HG03045 (cell line): ENCODE data around the gene ALG6.

Experiments
- ATAC-seq: cut with Tn5 transposase; IDR thresholded peaks from one replicate; pipeline ENCODE4 v1.9.1; 2021; ENCODE audit warnings: mild to moderate bottlenecking, moderate library complexity; ENCODE audit not compliant: unreplicated experiment

The ALG6 gene

DNA sequence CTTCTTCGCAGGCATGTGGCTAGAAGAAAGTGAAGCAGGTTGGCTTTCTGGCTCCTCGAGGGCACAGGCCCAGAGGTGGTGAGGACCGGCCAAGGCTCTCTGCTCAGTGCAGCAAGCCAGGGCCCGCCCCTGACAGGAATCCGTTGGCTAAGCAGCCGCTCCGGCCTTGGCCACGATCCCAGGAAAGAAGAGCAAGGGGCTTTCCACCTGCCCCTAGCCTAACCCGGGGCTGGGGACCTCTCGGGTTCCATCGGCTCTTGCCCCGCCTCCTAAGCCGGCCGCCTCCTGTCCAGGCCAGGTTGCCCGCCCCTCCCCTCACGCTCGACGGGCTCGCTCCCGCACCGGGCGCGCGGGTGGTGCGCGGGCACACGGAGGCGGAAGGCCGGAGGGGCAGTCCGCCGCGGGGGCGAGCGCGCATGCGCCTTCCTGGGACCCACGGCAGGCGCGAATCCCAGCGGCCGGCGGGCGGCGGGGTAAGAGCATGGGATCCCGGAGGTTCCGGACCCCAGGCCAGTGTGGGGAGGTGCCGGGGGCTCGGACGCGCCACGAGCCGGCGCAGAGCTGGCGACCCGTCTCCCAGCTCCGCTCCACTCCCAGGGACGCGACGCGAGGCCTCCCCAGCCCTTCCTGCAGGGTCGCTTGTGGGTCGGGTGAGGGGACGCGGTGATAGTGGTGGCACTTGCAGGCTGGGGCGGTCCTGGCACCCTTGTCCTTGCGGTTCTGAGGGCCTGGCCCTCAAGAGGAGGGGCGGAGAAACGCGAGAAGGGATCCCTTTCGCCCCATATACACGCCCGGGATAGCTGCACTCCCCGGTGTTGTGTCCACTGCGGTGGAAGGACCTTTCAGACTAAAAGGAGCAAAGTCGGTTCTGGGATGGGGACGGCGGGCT, at the start of gene ALG6:
TSS of gene ALG6 (plus strand) at position 413 of the 889 bp plus-strand sequence. CDS start 3,351 bp downstream, outside the sequence.
- ATAC-seq: peak; percentile 97

DNA sequence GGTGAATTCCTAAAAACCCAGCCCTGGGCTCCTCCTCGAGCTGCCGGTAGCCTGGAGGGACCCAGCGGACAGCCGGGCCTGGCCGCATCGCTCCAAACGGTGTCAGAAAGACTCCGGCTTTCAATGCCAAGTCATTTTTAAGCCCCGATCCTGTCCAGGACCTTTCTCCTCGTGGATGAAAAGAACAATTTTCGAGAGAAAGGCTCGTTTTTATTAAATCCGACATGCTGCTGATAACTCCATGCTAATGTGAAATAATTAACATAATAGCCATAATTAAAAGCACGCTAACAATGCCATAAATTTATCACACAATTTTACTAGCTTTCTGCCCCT, 49.6 kb upstream of the ALG6 start:
- ATAC-seq: no peak

DNA sequence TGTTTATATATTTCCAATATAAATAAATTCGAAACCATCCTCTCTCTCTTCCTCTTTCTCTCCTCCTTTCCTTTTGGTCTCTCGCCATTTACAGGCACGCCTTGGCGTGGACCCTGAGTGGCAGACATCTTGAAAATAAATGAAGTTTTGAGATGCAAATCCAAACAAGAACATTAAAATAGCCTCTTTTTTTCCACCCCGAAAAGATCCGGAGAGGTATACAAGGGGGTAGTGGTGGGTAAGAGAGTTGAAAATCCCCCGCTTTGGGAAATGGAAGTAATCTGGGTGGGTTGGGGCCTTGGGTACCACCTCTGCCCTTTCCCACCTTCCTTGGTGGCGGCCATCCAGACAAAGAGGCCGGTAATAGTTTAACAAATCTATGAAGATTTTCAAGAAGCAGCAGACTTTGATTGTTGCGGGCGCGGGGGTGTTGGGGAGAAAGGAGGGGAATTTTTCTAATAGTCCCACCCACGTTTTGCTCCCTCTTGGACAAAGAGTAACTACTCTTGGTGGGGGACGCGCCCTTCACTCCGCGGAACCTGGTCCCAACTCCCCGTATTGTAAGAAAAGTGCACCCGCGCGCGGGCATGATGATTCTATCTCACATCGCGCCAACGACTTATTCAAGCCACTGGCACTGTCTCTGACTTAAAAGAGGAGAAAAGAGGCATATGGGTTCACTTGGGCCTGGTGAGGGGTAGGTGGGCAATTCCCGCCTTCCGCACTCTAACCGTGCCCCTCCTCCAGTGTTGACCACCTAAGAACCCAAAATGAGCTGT, 49.0 kb upstream of the ALG6 start:
- ATAC-seq: no peak

DNA sequence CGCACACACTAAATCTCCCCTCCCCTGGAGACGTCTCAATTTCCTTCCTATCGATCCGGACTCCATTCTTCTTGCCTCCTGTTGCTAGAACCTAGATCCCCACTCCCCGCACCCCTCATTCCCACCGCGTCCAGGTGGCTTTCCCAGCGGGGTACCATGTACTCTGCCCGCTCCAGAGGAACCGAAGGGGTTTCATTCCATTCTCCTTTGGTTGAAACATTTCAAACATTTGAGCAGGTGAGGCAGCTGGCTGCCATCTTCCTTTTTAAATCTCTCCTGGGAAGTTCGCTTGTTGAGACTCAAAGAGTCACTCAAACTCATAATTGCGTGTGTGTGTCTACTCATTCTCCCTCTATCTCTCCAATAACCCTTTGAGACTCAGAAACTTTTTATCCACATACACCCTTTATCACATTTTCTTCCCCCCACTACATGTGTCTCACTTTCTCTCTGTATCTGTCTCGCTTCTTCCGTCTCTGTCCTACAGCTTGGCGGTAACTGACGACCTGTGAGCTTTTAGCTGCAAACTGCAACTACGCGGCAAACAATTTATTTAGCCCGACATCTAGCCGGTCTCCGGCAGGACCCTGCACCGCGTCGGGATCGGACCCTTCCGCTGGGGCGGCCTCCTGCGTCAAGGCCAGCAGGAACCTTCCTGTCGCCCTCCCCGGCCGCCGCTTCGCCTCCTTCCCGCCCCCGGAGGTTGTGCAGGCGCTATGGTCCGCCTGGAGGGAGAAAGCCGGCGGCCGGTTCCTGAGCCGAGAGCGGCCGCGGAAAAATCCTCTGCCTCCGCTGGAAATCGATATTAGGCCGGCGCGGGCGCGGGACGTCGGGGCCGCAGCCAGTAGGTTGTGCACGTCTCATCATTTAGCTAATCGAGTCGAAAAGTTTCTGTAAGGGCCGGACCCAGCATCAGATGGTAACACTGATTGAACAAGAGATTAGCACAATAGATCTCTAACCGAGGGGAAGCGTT, 48.1 kb upstream of the ALG6 start:
- no peak for ATAC-seq

DNA sequence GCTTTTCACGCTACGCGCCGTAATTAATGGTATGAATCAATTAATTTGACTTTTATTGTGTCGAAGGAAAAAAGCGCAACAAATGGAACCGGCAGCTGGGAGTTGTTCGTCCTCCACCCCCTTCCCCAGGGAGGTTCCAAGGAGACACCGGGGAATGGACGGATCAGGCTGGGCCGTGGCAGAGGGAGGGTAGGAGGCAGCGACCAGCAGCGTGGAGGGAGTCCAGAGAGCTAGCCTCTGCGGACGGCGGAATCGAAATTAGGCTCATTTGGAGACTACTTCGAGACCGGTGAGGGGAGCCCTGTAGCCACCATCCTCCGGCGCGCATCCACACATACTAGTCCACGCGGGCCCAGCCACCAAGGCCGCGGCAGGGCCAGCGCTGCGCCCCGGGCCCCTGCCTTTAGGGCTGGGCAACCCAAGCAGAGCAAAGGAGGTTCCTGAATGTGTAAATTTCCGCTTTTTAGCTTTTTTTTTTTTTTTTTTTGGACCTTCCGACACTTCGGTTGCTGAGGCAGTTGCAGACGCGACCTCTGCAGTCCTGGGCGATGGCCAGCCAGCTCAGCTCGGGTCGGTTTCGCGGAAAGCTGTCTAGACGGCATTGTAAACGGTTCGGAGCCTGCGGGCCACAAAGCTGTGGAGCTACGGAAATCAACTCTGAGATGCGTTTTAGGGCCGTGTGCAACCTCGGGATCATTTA, 47.3 kb upstream of the ALG6 start:
- ATAC-seq: no peak

DNA sequence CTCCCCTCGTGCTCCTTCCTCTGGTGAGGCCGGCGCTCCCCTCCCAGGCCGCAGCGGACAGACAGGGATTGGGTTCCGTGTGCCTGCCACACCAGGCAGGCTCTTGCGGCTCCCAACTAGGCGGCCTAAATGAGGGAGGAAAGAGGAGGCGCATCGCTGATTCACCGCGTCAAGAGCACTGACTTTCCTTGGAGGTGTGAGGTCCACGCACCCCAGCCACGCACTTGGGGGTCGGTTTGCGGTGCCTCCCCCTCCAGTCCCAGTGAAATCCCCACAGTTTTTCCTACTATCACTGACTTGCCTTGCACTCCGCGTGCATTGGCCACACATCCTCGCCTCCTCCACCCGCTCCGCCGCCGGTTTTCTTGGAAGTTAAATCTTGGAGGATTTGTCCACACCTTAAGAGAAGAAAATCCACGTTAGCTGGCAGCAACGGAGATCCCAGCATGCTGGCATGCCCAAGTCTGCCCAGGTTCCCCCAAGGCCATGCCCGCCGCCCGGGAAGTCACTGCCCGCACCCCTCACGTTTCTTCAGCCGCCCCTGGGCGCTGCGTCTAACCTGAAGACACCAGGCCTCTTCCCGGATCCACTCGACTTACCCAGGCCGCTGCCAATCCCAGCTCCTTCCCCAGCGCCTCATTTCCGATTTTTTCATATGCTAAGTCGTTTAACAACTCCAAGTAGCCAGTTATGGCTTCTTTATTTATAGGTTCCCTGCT, 46.2 kb upstream of the ALG6 start:
- no peak for ATAC-seq

DNA sequence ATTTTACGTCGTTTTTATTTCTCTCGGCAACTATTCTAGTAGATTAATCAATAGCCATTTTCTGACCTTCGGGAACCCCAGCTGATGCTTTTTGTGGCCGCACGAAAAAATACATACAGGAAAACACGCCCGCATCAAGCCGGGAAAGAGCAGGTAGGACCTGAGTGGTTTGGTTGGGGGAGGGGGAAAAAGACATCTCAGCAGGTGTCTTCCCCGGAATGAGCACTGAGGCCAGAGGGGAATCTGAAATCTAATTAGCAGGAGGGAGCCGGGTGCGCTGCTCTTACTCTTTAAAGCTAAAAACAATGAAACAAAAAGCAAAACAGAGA, 45.7 kb upstream of the ALG6 start:
- ATAC-seq: no peak

DNA sequence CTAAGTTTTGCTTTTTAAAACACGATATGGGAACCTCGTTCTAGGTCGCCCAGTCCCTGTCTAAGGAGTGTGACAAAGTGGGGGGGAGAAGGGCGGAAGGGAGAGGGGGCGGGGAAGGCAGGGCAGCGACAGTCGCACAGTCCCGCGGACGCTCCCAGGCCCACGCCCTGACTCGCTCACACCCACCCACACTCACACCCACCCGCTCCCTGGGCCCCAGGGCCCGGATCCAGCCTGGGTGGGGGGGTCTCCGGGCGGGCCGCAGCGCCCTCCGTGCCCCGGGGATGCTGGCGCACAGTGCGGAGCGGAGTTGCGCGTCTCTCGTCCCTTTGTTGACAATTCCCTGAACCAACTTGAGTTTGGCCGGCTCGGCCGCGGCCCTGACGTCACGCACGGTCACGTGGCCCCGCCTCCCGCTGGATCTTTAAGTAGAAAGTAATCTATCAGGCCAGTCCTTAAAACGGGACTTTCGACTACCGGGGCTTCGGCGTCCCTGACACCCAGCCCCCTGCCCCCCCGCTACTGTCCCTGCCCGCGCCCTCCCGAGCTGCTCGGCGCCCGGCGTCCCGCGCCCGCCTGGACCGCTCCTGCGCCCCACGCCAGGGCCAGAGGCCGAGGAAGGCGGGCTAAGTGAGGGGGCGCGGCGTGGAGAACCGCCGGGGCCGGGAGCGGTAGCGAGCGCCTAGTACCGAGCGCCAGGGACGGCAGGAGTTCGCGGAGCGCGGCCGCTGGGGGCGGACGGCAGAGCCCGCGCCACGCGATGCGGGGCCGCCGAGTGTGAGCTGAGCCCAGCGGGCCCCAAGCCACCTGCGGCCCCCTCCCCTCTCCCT, 45.1 kb upstream of the ALG6 start, which contains the start of gene FOXD3:
TSS of gene FOXD3 (plus strand) at position 454 of the 830 bp plus-strand sequence. CDS start 492 bp downstream, outside the sequence.
- peak; percentile 59 for ATAC-seq

DNA sequence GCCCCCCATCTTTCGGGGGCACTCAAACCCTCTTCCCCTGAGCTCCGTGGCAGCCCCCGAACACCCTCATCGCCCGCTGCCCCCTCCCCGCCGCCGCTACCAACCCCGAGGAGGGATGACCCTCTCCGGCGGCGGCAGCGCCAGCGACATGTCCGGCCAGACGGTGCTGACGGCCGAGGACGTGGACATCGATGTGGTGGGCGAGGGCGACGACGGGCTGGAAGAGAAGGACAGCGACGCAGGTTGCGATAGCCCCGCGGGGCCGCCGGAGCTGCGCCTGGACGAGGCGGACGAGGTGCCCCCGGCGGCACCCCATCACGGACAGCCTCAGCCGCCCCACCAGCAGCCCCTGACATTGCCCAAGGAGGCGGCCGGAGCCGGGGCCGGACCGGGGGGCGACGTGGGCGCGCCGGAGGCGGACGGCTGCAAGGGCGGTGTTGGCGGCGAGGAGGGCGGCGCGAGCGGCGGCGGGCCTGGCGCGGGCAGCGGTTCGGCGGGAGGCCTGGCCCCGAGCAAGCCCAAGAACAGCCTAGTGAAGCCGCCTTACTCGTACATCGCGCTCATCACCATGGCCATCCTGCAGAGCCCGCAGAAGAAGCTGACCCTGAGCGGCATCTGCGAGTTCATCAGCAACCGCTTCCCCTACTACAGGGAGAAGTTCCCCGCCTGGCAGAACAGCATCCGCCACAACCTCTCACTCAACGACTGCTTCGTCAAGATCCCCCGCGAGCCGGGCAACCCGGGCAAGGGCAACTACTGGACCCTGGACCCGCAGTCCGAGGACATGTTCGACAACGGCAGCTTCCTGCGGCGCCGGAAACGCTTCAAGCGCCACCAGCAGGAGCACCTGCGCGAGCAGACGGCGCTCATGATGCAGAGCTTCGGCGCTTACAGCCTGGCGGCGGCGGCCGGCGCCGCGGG, 44.2 kb upstream of the ALG6 start:
- no peak for ATAC-seq

DNA sequence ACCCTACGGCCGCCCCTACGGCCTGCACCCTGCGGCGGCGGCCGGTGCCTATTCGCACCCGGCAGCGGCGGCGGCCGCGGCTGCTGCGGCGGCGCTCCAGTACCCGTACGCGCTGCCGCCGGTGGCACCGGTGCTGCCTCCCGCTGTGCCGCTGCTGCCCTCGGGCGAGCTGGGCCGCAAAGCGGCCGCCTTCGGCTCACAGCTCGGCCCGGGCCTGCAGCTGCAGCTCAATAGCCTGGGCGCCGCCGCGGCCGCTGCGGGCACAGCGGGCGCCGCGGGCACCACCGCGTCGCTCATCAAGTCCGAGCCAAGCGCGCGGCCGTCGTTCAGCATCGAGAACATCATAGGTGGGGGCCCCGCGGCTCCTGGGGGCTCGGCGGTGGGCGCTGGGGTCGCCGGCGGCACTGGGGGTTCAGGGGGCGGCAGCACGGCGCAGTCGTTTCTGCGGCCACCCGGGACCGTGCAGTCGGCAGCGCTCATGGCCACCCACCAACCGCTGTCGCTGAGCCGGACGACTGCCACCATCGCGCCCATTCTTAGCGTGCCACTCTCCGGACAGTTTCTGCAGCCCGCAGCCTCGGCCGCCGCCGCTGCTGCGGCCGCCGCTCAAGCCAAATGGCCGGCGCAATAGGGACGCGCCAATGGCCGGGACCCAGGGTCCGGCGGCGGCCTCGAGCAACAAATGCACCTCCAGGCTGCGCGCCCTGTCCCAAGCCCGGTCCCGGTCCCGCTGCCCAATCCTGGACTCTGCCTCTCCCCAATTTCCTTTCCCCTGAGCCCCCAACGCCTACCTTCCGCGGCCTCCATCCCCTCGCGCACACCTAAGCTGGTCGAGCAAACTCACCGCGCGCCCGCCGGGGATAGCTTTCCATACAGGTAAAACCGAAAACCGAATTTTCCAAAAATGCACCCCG, 43.3 kb upstream of the ALG6 start:
- ATAC-seq: no peak

DNA sequence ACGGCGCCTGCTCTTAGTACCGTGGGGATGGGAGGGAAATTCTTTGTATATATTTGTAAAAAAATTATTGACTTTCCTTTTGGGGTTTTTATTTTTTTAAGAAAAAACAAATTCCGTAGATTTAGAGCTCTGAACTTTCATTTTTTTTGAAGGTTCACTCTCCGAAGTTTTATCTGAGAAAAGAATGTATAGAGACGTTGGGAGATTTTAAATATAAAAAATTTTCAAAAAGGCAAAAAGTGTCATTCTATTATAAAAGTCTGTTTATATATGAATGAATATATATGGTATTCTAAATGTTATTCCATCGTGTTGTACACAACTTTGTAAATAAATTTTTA, 42.7 kb upstream of the ALG6 start:
- ATAC-seq: no peak

DNA sequence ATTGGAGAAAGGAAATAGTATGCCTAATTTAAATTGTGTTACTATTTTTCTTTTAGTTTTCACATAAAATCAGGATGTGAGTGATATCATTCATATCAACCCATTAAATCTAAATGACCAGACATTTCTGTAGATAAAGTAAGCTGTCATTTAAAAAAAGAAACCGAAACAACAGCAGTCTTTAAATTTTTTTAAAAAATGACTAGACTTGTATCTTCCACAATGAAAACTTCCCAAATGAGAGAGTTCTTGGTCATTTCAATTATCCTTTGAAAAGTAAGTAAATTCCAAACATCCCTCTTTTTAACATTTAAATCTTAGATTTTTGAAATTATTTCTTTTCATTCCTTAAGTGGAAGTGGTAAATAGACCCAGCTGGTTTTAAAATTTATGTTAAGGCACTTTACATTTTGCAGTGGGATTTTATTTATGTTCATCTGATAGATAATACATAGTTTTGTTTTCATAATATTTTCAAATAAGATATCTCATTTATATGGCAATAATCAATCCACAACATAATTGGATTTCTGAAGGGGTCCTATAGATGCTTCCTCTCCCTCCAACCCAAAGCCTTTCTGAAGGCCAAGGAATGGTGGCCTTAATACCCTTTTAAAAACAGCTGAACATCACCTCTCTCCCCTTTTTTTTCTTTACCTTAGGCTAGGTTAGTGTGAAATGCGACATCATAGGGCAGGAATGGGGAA, 42.0 kb upstream of the ALG6 start:
- ATAC-seq: no peak

DNA sequence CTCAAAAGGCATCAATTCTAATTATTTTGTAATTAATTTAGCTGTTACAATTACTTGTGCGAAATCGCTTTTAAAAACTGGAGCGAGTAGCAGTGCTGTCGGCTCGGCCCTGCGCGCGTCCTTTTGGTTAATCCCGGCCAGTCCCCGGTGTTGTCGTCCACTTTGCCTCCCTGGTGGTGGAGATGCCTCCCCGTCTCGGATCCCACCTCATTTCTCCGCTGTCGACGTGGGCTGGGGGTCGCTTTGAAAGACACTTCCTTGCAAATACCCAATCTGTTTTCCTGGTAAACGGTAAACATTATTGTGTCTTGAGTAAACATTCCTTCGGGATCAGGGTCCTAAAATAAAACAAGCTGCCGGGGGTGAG, 41.3 kb upstream of the ALG6 start:
- ATAC-seq: no peak

DNA sequence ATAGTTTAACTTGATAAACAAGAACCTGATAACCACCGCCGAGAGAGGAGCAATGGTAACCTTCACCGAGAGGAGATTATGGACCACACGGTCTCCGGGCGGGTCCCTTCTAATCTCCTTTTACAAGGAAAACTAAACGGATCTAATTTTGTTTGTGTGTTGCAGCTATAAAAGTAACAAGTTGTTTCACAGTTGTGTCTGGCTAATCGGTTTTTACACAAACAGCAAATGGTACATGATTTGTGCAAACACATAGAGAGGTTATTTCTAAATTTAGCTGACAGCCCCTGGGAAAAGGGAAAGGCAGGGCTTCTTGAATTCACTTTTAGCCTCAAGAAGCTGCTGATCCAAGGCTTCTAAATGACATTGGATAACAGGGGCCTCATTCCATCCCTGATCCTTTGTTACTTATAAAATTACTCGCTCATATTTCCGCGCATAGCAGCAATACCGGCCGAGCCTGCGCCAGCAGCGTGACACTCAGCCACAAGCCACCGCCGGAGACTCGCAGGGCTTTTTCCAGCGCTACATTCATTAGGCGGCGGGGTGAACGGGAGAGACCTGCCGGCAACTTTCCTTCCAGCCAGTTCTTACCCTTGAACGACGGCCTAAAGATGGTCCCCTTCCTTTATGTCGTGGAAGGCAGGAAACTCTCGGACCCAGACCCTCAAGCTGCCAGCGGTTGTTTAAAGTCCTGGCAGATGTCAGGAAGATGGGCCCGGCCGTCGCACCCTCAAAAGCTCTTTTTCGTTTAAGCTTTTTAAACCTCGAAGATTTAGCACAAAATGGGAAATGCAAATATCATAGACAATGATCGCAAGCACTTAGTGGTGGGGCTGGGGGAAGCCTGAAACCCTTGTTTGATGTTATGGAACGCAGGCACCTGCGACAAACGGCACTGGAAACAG, 40.7 kb upstream of the ALG6 start:
- ATAC-seq: no peak

DNA sequence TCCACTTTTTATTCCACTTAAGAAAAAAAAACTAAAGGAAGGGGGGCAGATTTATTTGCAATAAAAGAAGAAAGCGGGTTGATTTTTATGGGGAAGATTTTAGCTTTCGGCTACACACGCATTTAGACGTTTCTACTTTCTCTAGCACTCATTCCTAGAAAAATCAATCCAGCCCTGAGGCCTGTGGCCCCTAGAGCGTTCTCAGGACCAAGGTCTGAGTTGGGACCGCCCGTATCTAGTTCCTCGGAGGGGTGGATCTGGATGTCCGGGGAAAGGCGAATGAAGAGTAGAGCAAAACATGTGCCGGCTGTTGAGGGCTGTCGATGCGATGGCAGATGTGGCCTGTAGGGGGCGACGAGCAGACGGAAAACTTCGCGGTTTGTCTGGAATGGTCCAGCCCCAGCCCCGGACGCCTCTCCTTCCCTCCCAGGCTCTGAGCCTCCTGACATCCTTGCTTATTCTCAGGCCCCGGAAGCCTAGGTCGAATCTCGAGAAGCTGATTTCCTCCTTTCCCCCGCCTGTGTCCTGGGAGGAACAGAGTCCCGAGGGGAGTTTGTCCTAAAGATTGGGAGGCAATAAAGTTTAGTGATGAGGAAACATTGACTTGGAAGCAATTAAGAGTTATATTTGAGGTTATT, 39.9 kb upstream of the ALG6 start:
- no peak for ATAC-seq
